HG02973 (cell line): ENCODE data around the gene SLC7A11.
A peak's percentile ranks its signal among the peaks of the same experiment; 100 is the strongest.

Source experiments
- ATAC-seq: cut with Tn5 transposase; IDR thresholded peaks from one replicate; pipeline ENCODE4 v1.9.1; 2021; ENCODE audit warnings: moderate library complexity; ENCODE audit not compliant: unreplicated experiment

Gene SLC7A11

DNA sequence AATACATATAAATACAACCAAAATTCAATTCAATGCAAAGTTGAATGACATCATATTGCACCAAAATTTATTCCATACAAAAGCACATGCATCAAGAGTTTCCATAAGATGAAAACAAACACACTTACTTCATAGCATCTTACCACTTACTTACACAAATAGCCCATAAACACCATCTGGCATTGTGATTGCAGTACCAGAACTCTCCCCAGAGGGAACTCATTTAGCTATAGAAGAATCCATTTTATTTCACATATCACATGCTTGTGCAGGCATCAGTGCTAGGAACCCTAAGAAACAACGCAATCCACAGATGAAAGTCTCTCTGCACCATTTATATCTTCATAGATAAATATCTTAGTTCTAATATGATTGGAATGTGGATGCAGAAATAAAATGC, 77.9 kb downstream of the SLC7A11 start:
- ATAC-seq = no peak

DNA sequence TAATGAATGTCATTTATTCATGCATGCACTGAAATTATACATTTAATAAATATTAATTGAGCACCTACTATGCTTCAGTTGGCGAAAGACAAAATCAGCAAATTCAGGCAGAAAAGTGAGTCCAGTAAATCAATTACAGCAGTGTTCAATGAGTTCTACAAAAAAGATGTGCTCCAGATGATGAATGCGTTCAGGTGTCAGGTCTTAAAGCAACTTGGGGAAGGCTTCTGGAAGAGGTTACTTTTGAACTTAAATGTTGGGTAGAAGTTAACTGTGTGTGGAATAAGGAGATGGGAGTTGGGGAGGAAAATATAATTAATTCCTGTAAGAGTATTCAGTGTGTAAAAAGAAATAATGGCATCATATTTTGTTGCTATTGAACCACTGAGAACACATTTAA, 79.0 kb downstream of the SLC7A11 start:
- no peak for ATAC-seq

DNA sequence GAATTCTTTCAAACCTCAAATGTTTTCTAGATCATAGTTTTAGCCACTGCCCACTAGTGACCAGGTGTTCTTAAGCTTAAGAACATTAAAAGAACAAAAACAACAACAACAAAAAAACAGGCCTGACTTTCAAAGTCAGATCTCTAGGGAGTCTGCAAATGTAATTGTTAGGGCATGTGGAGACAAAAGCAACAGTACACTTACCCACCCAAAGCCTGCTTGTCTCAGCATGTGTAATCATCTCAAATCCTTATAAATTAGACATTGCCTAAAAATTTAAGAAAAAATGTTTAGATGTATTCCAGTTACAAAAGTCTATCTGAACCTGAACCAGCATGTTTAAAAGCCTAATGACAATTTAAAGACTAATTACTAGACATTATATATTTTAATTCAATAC, 79.9 kb downstream of the SLC7A11 start:
- no peak for ATAC-seq

DNA sequence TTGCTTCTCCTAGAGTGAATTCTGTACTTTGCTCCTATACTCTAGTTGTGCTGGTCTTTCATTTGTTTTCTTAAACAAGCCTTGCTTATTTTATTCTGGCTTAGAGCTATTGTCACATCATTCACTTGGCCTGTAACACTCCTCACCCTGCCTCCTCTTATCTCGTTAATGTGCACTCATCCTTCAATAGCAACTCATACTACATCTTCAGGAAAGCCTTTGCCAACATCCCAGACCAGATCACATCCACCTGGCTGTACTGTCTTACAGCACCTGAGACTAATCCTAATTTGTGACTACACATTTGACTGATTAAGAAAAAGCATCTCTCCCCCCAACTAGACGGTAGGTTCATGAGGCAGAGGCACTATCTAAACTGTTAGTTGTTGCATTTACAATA, 80.8 kb downstream of the SLC7A11 start:
- no peak for ATAC-seq

DNA sequence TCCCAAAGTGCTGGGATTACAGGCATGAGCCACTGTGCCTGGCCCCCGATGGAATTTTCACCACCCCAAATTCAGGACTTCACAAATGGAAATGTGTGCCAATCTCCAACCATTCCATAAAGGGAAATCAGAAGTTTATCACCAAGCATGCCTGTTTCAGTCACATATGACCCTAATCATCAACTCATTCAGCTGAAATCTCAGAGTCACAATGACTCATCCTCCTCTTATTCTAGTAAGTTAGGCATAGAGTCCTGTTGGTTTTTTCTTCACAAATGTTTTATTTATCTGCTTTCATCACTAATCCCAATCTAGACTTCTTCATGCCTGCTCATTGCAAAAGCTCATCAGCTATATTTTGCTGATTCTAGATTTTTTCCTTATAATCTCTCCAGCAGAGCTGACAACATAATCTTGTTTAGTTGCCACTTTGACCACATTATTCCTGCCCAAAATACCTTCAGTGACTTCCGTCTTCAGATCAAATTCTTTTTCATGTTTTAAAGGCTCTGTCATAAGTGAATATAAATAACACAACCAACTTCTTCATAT, 83.3 kb downstream of the SLC7A11 start:
- no peak for ATAC-seq

DNA sequence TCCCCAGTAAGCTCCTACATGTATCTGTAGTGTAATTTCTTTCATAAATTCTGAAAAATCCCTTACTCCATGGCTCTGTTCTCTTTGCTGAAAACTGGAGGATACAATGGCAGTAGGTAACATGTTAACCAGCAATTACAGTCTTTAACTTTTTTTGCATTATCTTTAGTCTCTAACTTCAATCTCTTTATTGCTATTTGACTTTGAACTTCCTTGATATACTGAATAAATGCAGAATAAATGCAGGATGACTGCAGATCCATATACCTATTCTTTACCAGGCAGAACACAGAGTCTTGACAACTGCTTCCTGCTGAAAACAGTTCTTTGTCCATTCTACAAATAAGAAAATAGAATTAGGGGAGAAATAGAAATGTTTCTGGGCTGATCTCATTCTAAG, 101.3 kb downstream of the SLC7A11 start:
- ATAC-seq = no peak

DNA sequence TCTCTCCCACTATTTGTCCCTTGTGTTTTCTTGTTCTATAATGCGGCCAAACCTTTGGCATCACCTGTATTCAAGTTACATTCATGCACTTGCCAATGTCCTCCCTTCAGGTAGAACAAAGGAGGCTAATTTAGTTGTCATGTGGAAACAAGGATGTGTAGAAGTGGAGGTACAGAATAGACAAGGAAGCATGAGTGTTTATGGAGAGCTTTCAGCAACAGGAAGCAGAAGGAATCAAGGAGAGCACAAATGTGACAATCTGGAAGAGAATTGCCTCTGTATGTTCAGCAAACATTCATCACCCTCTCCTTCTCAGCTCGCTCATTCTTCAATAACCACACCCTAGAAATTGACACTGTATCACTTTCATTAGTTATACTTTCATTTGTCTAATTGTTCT, 103.4 kb downstream of the SLC7A11 start:
- ATAC-seq = no peak

DNA sequence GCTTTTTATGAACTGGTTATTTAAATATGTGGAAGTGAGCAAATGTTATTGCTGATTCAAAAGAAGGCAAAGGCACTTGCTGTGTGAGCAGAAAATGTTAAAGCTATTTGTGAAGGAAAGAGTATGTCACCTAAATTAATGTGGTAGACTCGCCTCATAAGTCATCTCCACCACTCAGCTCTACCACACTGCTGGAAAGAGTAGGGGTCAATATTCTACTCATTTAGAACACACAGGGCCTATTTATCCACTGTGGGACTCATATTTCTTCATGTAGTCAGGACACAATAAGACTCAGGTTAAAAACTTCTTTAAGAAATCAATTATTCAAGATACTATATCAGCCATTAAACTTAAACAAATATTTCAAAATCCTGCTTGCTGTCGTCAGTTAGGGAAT, 106.5 kb downstream of the SLC7A11 start:
- ATAC-seq = no peak

DNA sequence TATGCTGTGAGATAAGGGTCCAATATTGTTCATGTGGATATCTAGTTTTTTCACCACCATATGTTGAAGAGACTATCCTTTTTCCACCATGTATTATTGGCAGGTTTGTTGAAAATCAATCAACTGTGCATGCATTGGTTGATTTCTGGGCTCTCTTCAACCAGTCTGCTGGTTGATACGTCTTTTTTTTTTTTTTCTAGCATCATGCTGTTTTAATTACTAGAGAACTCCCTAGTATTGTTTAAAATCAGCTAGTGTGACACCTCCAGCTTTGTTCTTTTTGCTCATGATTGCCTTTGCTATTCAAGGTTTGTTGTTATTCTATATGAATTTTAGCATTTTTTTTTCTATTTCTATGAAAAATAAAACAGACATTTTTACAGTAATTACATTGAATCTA, 123.9 kb downstream of the SLC7A11 start:
- no peak for ATAC-seq

DNA sequence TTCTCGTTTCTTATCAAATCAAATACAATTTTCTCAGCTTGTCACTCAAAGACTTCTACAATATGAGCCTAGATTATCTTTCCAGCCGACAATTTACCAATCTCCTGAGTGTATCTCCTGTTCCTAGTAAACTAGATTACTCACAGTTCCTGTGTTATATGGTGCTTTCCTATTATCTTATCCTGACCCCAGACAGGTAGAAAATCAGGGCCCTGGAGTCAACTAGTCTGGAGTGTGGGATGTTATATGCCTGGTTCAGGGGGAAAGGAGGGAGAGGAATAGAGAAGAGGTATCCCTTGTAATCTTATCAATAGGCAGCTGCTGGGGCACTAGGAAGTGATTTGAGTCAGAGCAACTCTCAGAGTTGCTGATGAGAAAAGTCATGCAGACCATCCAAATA, 127.1 kb downstream of the SLC7A11 start:
- no peak for ATAC-seq

DNA sequence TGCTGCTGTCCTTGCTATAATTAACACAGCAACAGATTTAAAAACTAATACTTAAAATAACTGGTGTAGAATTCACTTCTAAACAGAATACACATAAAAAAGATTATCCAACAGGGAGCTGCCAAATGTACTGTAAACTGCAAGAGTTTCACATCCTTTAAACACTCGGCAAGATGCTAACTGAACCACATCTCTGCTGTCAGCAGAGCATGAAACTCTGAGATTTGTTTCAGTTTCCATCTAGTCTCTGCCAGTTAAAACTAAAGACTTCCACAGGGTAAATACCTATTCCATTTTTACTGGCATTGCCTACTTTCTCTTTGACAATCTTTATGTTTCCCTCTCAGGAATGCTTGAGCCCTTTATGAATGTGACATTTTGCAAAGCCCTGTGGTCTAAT, 127.7 kb downstream of the SLC7A11 start:
- peak; percentile 99 for ATAC-seq
